Measurements from ENCODE around the gene HDHD2.

Gene HDHD2

DNA sequence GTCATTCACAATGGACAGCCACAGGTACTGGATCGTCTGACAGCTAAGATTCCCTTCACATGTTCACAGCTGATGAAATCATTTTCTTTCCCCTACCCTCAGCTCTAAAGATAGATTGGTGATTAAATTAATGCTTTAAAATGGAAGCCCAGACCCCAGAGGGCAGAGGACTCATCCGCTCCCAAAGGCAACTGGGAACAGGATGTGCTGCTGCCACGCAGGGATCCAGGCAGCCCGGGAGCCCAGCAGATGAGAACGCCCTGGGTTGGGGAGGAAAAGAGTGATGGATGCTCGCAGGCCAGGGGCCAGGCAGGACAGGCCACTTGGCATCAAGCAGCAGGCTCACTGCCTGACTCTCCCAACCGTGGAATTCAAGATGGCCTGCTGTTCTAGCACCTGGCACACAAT, 41.3 kb downstream of the HDHD2 start:
- in situ Hi-C loops (cut with MboI; ENCODE audit: low sequenced_read_pairs, unreplicated experiment), result loop anchor here (10.0 kb wide), 1 partner anchor 96 kb away; no protein-coding TSS in a partner anchor

DNA sequence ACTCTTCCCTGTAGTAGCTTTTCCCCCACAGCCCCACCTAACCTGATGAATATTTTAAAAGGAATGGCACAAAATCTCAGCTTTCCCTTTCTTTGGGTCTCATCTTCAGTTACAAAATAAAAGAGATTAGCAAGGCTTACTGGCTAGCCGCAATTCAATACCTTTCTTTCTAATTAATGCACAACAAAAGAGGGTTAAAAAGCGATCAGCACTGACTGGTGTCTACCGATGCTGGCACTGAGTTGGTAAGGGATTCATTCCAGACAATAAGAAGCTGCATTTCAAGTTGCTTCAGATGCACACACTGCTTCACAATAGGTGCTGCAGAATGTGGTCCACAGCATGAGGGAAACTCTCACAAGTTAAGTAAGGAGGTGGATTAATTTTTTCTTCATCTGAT, 41.9 kb downstream of the HDHD2 start:
- DNase-seq (ENCODE audit: low spot score), result no peak
- TF ChIP-seq, protein P1, sequence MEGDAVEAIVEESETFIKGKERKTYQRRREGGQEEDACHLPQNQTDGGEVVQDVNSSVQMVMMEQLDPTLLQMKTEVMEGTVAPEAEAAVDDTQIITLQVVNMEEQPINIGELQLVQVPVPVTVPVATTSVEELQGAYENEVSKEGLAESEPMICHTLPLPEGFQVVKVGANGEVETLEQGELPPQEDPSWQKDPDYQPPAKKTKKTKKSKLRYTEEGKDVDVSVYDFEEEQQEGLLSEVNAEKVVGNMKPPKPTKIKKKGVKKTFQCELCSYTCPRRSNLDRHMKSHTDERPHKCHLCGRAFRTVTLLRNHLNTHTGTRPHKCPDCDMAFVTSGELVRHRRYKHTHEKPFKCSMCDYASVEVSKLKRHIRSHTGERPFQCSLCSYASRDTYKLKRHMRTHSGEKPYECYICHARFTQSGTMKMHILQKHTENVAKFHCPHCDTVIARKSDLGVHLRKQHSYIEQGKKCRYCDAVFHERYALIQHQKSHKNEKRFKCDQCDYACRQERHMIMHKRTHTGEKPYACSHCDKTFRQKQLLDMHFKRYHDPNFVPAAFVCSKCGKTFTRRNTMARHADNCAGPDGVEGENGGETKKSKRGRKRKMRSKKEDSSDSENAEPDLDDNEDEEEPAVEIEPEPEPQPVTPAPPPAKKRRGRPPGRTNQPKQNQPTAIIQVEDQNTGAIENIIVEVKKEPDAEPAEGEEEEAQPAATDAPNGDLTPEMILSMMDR (IDR thresholded peaks at IDR 0.05; ENCODE audit: borderline replicate concordance, control extremely low read depth, extremely low read depth, insufficient read depth, missing control alignments), result no peak
- in situ Hi-C loops (cut with MboI; ENCODE audit: low sequenced_read_pairs, unreplicated experiment), result loop anchor here (10.0 kb wide), 1 partner anchor 96 kb away; no protein-coding TSS in a partner anchor

More for the DNA sequence above, 41.3 kb downstream of the HDHD2 start:
- DNase-seq (ENCODE audit: low spot score), result no peak
- TF ChIP-seq, protein P1 (IDR thresholded peaks at IDR 0.05; ENCODE audit: borderline replicate concordance, control extremely low read depth, extremely low read depth, insufficient read depth, missing control alignments), result no peak

DNA sequence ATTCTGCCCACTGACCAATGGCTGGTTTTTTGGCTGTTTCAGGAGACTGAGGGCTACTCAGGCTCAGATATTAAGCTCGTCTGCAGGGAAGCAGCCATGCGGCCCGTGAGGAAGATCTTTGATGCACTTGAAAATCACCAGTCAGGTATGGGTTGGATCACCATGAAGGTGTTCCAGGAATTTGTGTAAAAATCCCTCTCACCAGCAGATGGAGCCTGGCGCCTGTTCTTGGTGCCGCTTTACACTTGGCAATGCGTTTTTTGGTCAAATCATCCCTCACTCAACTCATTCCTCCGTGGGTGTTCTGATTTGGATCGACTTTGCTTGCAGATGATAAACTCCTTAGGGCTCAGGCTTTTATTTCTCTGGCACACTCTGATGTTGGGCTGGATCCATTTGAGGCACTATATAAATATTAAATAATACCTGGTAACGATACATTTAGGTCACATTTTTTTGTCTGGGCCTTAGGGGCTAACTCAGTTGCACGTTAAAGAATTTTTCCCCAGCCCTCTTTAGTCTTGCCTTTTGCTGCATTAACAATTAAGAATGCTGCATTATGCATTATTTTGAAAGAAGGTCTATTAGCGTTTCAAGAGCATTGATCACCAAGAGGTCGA, 50.0 kb downstream of the HDHD2 start:
- peak; percentile 45 for DNase-seq (ENCODE audit: low spot score)
- TF ChIP-seq, protein P1 (IDR thresholded peaks at IDR 0.05; ENCODE audit: borderline replicate concordance, control extremely low read depth, extremely low read depth, insufficient read depth, missing control alignments), result peak; percentile 60
- in situ Hi-C loops (cut with MboI; ENCODE audit: low sequenced_read_pairs, unreplicated experiment), result loop anchor here (10.0 kb wide), 1 partner anchor 104 kb away; no protein-coding TSS in a partner anchor

DNA sequence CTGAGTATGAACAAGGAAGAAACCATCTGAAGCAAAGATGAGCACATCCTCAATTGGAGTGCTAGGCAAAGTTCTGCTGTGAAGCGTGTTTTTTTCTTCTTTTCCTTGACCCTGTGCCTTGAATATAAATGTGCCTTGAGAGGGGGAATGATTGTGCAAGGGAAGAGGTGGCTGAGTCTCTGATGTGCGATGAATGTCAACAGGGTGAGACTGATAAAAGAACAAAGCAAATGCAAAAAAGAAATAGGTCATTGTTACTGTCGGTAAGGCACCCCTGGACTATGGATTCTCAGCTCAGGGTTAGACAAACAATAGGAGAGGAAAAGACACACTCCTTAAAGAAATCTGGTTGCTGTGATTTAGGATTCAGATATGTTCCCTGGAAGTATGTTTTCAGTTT, 54.5 kb downstream of the HDHD2 start:
- TF ChIP-seq, protein P1 (IDR thresholded peaks at IDR 0.05; ENCODE audit: borderline replicate concordance, control extremely low read depth, extremely low read depth, insufficient read depth, missing control alignments), result no peak
- in situ Hi-C loops (cut with MboI; ENCODE audit: low sequenced_read_pairs, unreplicated experiment), result no loop called here
- no peak for DNase-seq (ENCODE audit: low spot score)

DNA sequence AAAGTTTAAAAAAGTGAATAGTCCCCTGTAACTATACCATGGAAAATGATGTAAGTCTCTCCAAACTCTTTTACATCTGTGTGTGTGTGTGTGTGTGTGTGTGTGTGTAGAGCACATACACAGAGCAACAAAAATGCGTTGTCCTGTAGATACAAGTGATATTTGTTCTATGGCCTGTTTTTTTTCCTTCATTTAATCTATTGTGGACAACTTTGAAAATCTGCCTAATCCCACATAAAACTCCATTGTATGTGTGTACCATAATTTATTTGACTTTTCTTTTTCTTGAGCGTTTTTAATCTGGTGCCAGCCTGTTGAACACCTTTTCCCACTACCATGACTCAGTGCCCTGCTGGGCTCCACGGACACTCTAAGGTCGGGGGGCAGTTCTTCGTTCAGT, 62.6 kb downstream of the HDHD2 start:
- TF ChIP-seq, protein P1 (IDR thresholded peaks at IDR 0.05; ENCODE audit: borderline replicate concordance, control extremely low read depth, extremely low read depth, insufficient read depth, missing control alignments), result no peak
- no peak for DNase-seq (ENCODE audit: low spot score)
- in situ Hi-C loops (cut with MboI; ENCODE audit: low sequenced_read_pairs, unreplicated experiment), result no loop called here

DNA sequence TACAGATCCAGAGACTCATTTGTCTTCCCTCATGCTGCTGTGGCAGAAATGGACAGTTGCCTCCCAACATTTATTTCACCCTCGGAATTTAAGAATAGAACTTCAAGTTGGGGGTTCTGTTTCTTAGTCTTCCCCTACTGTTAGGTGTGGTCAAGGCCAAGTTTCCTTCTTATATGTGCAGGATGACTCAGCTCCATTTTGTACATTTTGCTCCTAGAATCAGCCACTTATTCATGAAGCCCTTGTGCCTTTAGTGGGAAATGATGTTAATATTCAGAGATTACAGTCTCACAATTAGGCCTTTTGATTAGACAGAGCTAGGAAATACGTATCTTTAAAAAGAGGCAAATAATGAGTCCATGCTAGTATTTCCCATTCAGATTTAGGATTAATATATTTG, 68.7 kb downstream of the HDHD2 start:
- in situ Hi-C loops (cut with MboI; ENCODE audit: low sequenced_read_pairs, unreplicated experiment), result no loop called here
- TF ChIP-seq, protein P1 (IDR thresholded peaks at IDR 0.05; ENCODE audit: borderline replicate concordance, control extremely low read depth, extremely low read depth, insufficient read depth, missing control alignments), result no peak
- DNase-seq (ENCODE audit: low spot score), result no peak

Data from GM13976 (cell line).